HEK293 (cell line): ENCODE results near the gene SNTB2.

Source experiments
- CTCF ChIP-seq: fragments of 450-650 bp; formaldehyde crosslinking; IDR thresholded peaks from 2 replicates; pipeline ENCODE4 v1.5.1; 2016; ENCODE audit warnings: missing biosample characterization, missing genetic modification characterization
- ELK4 ChIP-seq: IDR thresholded peaks from 2 replicates; pipeline ENCODE4 v1.6.1; 2011; ENCODE audit warnings: mild to moderate bottlenecking, low read depth, low read length, borderline replicate concordance
- HOXC10 ChIP-seq: sonication (generic); formaldehyde crosslinking; IDR thresholded peaks from 2 replicates; pipeline ENCODE4 v1.8.1; 2023; ENCODE audit warnings: mild to moderate bottlenecking, missing genetic modification reagents
- KLF7 ChIP-seq: fragments of 450-650 bp; formaldehyde crosslinking; IDR thresholded peaks from 2 replicates; pipeline ENCODE4 v1.5.1; 2016; ENCODE audit warnings: missing biosample characterization, missing genetic modification characterization, borderline replicate concordance
- REPIN1 ChIP-seq: fragments of 450-650 bp; formaldehyde crosslinking; IDR thresholded peaks from 2 replicates; pipeline ENCODE4 v1.5.1; 2017; ENCODE audit warnings: missing biosample characterization, missing genetic modification characterization, low read depth
- TCF7L2 ChIP-seq: IDR thresholded peaks from 2 replicates; pipeline ENCODE4 v1.6.1; 2011; ENCODE audit warnings: low read depth, mild to moderate bottlenecking, inconsistent platforms, low read length, moderate library complexity, borderline replicate concordance
- TSHZ1 ChIP-seq: fragments of 450-650 bp; formaldehyde crosslinking; IDR thresholded peaks from 2 replicates; pipeline ENCODE4 v1.5.1; 2016; ENCODE audit warnings: missing biosample characterization, missing genetic modification characterization, borderline replicate concordance
- ZBTB8A ChIP-seq: fragments of 450-650 bp; formaldehyde crosslinking; IDR thresholded peaks from 2 replicates; pipeline ENCODE4 v1.5.1; 2016; ENCODE audit warnings: missing biosample characterization, missing genetic modification characterization
- ZNF114 ChIP-seq: fragments of 450-650 bp; formaldehyde crosslinking; IDR thresholded peaks from 2 replicates; pipeline ENCODE4 v1.5.0; 2017; ENCODE audit warnings: missing biosample characterization, missing genetic modification characterization
- ZNF2 ChIP-seq: fragments of 450-650 bp; formaldehyde crosslinking; IDR thresholded peaks from 2 replicates; pipeline ENCODE4 v1.5.1; 2016; ENCODE audit warnings: missing biosample characterization, missing genetic modification characterization
- ZNF639 ChIP-seq: fragments of 450-650 bp; formaldehyde crosslinking; IDR thresholded peaks from 2 replicates; pipeline ENCODE4 v1.5.1; 2016; ENCODE audit warnings: missing biosample characterization, missing genetic modification characterization

GRCh38 chr16:69190046-69190588, 3.2 kb downstream of the SNTB2 start:
- no peak for TF ChIP-seq ELK4
- no peak for TF ChIP-seq CTCF
- TF ChIP-seq ZNF2 (tag by site-specific recombination): no peak
- no peak for TF ChIP-seq HOXC10 (CRISPR knock-in tag)
- TF ChIP-seq ZNF639 (tag by site-specific recombination): no peak
- no peak for TF ChIP-seq REPIN1
- no peak for TF ChIP-seq TSHZ1 (tag by site-specific recombination)
- no peak for TF ChIP-seq ZNF114 (tag by site-specific recombination)
- TF ChIP-seq KLF7 (tag by site-specific recombination): no peak
- TF ChIP-seq TCF7L2: no peak
- TF ChIP-seq ZBTB8A: no peak
